HG02588 (cell line): ENCODE measurements around the gene MAML3.
"Not testable (repeated sequence)": the region's sequence is repeated elsewhere in the genome, so short reads cannot be mapped to it uniquely, and the experiment has no call there.

Experiments used
- ATAC-seq: cut with Tn5 transposase; IDR thresholded peaks from one replicate; pipeline ENCODE4 v1.9.1; 2021; ENCODE audit warnings: mild to moderate bottlenecking, moderate library complexity; ENCODE audit not compliant: unreplicated experiment

Gene MAML3

DNA sequence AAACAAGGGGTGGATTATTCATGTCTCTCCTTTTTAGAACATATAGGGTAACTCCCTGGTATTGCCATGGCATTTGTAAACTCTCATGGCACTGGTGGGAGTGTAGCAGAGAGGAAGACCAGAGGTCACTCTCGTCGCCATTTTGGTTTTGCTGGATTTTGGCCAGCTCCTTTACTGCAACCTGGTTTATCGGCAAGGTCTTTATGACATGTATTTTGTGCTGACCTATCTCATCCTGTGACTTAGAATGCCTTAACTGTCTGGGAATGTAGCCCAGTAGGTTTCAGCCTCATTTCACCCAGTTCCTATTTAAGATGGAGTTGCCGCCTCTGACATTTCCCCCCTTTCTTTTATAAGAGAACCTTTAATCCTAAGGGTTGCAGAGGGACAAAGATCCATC is 442.5 kb downstream of the MAML3 start:
- ATAC-seq: no peak

DNA sequence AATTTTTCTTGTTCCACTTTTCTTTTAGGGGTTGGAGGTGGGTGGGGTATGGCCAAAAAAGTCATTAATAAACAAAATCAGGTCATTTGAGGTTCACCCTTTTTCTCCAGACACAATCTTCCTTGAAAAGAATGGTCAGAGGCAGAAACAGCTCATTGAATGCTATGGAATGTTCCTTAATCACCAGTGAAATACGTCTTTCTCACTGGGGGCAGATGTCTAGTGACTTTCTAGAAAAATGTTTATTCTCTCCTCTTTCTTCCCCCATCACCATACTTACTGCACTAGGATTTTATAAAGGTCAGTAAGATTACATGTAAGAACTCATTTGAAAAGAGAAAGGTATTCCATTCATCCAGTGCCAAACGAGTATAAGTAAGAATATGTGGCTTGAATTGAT is 443.9 kb downstream of the MAML3 start:
- ATAC-seq: no peak

DNA sequence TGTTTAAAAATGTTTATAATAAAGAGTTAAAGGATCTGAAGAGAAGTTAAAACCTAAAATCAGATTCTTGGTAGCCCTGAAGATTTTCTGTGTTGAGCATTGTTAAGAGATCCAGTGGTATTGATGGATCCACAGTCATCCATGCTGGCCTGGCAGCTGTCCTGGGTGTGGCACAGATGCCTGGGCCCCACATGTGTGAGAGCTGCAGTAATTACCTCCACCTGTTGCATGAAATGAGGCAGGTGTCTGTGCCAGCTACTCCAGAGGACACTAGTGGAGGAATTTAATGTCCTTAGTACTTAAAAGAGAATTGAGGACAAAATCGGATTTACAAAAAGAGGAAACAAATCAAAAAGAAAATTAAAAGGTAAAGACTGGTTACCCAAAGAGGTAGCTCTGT is 444.3 kb downstream of the MAML3 start:
- no peak for ATAC-seq

DNA sequence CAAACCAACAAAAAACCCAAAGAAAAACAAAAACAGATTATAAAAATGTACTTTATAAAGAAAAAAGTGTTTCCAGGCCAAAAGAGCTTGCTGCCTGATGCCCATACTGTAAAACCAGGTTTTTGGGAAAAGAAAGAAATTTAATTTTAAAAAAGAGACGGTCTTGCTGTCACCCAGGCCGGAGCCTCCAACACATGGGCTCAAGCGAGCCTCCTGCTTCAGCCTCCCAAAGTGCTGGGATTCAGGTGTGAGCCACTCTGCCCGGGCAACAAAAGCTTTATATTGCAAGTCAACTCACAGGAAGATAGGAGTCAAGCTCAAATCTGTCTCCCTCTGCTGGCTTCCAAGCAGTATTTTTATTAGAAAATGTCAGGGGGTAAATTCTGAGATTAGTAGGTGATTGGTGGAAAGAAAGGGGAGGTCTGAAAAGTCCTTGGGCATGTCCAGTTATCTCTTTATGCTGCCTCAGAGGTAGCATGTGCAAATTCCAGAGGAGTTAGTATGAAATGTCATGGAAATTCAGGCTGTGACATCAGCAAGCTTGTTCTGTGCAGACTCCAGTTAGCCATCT is 449.0 kb downstream of the MAML3 start:
- ATAC-seq: no peak

DNA sequence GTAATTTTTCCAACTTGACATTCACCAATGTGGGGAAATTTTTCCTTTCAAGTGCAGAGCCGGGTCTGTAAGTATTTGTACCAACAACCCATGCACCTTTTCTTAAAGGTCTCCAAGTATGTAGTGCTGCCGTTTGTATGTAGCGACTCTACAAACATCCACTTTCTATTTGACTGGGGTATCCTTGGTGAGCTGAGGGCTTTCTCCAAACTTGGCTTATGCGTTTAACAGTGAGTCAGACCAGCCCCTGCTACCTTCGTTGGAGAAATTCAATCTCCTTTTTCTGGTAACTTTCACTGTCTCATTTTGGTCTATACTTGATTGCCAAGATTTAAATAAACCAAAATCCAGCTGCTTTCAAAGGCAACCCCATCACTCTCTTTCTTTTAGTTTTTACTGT is 453.4 kb downstream of the MAML3 start:
- ATAC-seq: no peak

DNA sequence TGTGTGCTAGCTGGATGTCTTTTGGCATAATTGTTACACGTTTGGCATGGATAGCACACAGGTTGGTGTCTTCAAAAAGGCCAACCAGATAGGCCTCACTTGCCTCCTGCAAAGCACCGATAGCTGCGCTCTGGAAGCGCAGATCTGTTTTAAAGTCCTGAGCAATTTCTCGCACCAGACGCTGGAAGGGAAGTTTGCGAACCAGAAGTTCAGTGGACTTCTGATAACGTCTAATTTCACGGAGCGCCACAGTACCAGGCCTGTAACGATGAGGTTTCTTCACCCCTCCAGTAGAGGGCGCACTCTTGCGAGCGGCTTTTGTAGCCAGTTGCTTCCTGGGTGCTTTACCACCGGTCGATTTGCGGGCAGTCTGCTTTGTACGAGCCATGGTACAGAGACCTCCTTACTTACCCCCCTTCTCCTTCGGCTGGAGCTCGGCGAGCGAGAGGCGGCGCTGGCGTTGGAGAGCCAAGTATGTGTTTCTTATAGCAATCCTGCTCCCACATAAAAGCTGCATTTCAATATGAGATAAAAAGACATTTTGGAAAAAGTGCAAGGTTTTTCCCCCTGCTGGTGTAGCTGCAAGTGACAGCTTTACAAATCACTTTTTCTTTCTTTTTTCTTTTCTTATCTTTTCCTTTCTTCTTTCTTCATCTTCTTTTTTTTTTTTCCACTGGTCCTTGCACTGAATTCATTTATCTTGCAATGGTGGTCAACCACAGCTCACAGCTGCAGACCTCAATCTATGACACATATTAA is 455.6 kb downstream of the MAML3 start:
- ATAC-seq: not testable (repeated sequence)

DNA sequence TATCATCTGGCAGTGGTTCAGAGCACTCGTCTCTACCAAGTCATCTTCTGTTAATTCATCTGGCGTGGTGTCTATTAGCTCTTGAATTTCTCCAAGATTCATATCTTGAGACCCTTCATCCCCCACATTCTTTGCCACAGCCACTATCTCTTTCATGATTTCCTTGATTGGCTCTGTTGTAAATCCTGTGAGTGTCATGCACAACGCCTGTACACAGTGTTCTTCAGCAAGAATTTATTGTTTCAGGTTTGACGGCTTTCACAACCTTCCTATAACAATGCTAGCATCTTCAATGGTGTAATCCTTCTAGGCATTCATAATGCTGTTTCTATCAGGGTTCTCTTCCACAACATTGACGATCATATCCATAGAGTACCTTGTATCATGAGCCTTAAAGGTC is 457.5 kb downstream of the MAML3 start:
- ATAC-seq: no peak

DNA sequence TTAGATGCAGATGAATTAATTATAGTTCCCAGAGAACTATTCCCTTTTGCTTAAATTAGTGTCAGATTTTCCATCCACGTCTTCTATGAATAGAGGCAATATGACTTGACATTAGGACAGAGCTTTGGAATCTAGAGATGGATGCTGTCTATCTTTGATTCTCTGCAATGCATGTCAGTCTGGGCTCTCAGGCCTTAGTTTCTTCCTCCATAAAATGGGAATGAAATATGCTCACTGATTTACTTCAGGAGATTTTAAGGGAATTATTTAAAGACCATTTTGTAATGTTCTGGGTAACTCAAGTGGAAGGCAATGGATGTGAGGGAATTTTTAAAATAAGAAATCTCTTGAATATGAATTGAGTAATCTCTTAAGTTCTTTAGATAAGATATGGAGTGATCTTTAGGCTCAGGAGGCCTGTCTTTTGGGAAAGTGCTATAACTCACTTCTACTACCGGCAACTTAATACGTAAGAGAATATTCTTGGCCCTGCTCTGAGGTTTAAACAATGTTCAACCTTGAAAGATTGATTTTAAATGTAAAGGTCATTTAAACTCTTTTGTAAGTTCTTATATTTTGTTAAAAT is 459.4 kb downstream of the MAML3 start:
- no peak for ATAC-seq

DNA sequence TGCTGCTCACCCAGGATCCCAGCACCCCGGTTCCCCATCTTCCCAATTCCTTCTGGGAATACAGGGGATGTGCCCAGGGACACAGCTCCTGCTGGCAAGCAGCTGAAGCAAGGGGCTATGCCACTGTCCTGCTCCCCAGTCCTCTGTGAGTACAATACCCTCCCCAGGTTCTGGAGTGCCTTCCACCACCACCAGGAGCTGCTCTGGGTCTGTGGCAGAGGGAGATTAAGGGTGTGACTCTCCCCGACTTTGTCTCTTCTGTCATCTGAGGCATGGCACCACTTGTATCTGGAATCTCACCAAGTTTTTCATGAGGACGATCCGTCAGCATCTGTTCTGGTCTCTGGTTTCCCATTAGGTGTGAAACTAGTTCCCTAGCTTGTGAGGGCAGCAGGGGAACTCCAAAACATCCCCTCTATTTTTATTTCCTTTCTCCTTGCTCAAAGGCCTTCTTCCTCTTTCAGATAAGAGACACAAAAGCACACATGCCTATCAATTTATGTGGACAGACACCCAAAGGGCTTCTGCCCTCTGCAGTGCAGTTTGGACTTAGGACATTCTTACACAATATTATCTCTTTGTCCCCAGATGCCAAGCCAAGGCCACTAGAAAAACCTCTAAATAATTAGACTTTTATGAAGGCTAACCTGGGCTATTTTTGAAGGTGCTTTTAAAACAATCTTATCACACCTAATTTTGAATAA is 461.5 kb downstream of the MAML3 start:
- no peak for ATAC-seq

DNA sequence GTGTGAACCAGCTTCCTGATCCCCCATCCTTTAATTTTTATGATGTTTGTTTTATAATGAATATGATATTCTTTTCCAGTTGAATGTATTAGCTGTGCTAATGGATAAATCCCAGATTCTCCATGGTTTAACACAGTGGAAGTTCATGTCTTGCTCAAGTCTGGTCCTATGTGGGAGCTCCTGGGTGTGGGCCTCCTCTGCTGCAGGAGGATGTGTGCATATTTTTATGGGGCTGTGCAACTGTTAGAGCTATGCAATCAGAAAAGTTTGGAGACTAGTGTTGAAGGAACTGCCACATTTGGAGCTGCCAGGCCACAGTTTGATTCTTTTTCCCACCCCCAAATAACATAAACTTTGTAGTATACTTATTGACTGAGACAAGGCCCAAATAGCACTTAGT is 463.6 kb downstream of the MAML3 start:
- no peak for ATAC-seq

DNA sequence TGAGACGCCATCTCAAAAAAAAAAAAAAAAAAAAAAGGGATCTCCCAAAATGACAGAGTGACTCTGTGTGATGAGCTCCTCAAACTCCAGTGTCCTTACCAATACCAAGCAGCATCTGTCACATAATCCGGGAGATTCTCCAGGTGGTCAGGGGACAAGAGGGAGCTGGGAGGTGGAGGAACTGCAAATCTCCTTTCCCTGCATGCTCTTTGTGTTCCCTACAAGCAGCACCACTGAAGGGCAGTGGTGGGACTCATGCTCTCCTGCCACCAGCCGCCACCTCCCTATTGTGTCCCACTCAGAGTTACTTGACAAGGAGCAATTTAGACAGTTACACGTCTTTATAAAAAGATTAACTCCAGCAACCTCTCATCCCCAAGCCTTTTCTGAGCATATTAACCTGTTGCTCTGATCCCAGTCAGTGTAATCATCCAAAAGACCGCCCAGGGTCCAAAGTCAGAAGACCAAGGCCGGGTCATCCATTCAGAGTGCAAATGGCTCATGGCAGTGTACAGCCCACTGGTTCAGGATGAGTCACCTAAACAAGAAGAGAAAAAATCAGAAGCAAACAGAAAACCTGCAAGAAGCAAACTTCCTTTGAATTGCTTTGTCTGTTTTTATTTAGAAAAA is 464.8 kb downstream of the MAML3 start:
- no peak for ATAC-seq

DNA sequence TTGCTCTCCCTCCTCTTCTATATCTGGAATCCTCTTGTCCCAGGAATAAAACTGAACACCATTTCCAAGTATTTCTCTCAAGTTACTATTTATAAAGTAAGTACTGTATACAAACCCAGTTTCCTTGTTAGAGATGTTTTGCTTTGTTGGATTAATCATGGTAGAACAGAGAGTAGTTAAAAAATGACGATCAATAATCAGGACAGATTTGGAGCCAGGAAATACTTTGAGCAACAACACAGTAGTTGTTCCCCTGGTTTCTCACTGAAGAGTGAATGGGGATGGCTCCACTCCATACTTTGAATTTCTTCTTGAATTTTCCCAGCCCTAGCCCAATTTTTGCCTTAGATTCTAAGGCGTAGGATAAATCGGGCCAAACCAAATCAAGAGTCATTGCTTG is 467.0 kb downstream of the MAML3 start:
- no peak for ATAC-seq

DNA sequence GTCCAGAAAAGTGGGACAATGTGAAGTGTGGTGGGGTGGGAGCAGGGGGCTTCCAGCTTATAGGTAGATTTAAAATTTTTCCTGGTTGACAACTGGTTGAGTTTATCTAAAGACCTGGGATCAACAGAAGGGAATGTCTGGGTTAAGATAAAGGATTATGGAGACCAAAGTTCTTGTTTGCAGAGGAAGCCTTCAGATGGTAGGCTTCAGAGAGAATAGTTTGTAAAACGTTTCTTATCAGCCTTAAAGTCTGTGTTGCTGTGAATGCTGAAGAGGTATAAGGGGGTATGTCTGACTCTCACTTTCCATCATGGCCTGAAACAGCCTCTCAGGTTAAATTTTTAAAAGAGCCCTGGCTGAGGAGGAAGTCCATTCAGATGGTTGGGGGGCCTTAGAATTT is 467.9 kb downstream of the MAML3 start:
- no peak for ATAC-seq

DNA sequence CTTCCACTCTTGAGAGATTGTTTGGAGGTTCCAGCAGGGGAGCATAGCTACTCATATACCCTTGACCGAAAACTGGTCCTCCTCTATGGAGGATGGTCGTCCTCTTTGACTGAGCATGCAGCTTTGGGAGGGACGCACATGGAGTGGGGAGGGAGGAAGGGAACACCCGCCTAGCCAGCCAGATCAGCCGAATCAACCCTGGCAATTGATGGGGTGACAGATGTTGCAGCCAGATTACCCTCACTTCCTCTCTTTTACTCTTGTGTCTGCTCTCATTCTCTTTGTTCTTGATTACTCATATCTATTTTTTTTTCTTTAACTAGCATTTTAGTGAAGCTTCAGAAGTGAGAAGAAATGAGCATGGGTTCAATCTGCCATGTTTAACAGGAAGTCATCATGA is 468.8 kb downstream of the MAML3 start:
- ATAC-seq: no peak

DNA sequence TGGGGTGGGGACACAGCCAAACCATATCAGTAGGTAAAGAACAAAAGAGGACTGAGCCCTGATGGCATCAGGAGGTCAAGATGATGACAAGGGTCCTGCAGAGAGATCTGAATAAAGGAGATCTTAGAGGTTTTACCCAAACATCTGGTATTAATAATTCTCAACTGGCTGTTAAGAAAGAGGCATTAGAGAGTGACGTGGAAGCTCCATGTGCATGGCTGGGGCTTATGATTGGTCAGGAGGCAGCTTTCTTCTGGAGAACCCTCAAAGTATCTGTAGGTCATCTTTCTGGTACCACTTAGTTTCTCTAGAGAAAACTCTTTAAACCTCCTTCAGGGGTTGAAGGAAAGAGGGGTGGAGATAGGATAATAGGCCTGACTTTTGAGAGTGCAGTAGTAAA is 469.6 kb downstream of the MAML3 start:
- ATAC-seq: no peak

DNA sequence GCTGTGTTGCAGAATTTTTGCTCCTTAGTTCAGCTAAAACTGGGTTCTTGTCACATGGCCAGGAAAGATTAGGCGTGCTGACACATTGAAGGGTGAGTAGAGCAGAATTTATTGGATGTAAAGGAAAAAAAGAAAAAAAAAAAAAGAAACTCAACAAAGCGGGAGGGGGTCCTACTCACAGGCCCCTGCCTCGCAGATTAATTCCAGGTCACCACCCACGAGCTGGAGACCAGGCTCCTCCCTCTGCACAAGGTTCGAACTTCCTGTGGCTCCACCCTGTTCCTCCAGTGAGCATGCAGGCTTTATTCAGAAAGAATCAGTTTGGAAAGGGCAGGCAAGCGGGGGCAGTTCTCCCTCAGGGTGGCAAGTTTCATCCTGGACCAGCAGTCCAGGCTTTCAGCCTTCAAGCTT is 471.2 kb downstream of the MAML3 start:
- no peak for ATAC-seq

DNA sequence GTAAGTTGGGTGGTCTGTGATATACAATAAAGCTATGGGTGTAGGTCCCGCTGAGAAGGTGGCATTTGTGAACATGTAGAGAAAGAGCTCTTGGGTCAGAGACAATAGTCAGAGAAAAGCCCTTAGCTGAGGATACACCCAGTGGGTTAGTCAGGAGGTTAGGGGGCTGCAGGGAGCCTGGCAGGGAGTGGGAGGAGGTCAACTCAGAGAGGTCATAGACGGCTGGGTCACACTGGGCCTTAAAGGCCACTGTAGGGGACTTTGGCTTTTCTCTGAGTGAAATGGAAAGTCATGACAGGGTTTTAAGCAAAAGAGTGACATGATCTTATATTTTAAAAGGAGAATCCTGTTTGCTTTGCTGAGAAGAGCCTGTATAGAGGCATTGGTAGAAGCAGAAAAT is 471.7 kb downstream of the MAML3 start:
- no peak for ATAC-seq

DNA sequence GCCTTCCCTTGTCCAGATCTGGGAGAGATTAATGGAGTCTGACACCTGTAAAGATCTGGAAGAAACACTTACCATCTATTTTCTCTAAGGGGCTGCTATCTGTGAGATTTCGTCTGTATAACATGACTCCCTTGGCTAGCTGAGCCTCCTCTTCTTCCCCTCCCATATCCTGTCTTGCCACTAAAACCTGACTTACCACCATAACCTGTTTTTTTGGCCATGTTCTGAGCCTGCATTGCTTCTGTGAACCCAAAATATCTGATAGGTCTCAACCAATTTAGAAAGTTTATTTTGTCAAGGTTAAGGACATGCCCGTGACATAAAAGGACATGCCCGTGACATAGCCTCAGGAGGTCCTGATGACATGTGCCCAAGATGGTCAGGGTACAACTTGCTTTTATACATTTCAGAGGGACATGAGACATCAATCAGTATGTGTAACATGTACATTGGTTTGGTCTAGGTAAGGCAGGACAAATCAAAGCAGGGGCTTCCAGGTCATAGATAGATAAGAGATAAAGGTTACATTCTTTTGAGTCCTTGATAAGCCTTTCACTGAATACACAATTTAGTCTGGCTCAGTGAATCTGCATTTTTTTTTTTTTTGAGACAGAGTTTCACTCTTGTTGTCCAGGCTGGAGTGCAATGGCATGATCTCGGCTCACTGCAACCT is 476.9 kb downstream of the MAML3 start:
- no peak for ATAC-seq

DNA sequence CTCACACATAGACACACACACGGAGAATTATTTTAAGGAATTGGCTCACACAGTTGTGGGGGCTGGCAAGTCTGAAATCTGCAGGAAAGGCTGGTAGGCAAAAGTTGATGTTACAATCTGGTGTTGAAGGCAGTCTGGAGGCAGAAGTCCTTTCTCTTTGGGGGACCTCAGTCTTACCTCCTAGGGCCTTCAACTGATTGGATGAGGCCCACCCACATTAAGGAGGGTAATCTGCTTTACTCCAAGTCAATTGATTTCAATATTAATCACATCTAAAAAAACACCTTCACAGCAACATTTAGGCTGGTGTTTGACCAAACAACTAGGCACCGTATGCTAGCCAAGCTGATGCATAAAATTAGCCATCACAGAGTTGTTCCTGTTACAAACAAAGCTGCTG is 477.6 kb downstream of the MAML3 start:
- ATAC-seq: no peak

DNA sequence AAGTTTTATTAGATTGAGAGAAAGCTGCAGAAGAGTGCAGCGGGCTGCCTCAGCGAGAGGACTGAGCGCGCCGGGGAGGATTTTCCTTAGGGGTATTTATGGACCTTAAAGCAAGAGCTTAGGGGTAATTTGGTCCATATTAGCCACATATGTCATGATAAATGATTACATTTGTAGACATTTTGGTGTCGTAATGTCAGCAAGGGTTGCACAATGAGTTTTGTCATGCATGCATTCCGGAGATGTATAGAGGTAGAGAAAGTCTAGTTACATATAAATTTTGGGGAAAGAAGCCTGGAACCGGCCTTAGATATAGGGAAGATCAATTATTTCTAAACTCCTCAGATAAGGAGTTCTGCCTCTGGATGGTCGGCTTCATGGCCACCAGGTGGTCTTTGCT is 478.3 kb downstream of the MAML3 start:
- no peak for ATAC-seq
